ENCODE measurements around the gene FLACC1.
"Not testable (repeated sequence)": the region's sequence is repeated elsewhere in the genome, so short reads cannot be mapped to it uniquely, and the experiment has no call there.

The FLACC1 gene

GRCh38 chr2:201255408-201256033 lies 101.6 kb downstream of the FLACC1 start:
- DNase-seq (ENCODE audit: low read depth, low spot score): no peak

GRCh38 chr2:201254081-201254730 lies 102.9 kb downstream of the FLACC1 start:
- DNase-seq (ENCODE audit: low read depth, low spot score): no peak

- no peak for DNase-seq (ENCODE audit: low read depth, low spot score)
Measured at GRCh38 chr2:201250741-201251140, 106.4 kb downstream of the FLACC1 start.

GRCh38 chr2:201249889-201250288 lies 107.3 kb downstream of the FLACC1 start:
- no peak for DNase-seq (ENCODE audit: low read depth, low spot score)

- DNase-seq (ENCODE audit: low read depth, low spot score): no peak
Measured at GRCh38 chr2:201248288-201248844, 108.8 kb downstream of the FLACC1 start.

- DNase-seq (ENCODE audit: low read depth, low spot score): no peak
Measured at GRCh38 chr2:201246280-201246679, 110.9 kb downstream of the FLACC1 start.

- DNase-seq (ENCODE audit: low read depth, low spot score): no peak
Measured at GRCh38 chr2:201244829-201245228, 112.3 kb downstream of the FLACC1 start.

- DNase-seq (ENCODE audit: low read depth, low spot score): no peak
Measured at GRCh38 chr2:201242571-201243277, 114.4 kb downstream of the FLACC1 start.

- DNase-seq (ENCODE audit: low read depth, low spot score): not testable (repeated sequence)
Measured at GRCh38 chr2:201239167-201239935, 117.8 kb downstream of the FLACC1 start.
